NCI-H2171 (cell line): ENCODE measurements around the gene NPDC1.
A peak's percentile ranks its signal among the peaks of the same experiment; 100 is the strongest.

Experiments
- DNase-seq: peaks from one replicate; lab custom pipeline; 2025; lab: John Stamatoyannopoulos, UW

NPDC1 gene

GRCh38 chr9:137046088-137046787 is at the start of gene NPDC1:
Gene NPDC1 (minus strand): TSS chr9:137046177. CDS start chr9:137045989, 188 bp downstream.
- DNase-seq = peak; percentile 86

DNA sequence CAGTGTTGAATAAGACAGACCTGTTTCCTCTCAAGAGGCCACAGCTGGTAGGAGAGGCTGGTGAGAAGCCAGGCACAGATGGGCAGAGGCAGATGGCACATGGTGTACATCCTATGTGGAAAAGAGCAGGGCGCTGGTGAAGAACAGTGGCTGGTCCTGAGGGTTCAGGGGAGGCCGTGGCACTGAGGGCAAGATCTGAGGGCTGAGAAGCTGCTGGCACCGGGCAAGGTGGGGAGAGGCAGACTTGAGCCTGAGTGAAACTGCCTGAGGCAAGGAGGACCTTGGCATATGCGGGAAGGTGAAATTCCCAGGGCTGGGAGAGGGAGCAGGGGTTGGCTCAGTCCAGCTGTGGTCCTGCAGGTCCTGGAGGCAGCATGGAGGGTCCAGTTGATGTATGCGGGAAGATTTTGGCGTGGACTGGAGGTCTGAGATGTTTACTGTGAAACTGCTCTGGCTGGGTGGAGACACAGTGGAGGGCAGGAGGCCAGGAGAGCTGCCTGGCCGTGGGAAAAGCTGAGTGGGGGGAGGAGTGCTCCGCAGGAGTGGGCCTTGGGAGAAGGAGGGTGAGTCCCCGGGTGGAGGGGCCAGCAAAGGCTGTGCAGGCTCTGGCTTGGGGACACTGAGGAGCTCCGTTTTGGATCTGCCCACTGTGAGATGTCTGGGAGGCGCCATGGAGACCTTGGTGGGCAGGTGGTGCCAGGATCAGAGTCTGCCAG is 43.4 kb upstream of the NPDC1 start:
- peak; percentile 81 for DNase-seq

- DNase-seq = peak; percentile 51
These were observed 42.1 kb upstream of the NPDC1 start for GRCh38 chr9:137088121-137088520.

- DNase-seq = no peak
These were observed 41.5 kb upstream of the NPDC1 start for GRCh38 chr9:137087409-137087925.

GRCh38 chr9:137086531-137087408 is 40.8 kb upstream of the NPDC1 start, which contains the start of gene MAN1B1:
Gene MAN1B1 (plus strand): TSS chr9:137086985. CDS start chr9:137087000, 15 bp downstream.
- DNase-seq = peak; percentile 100

DNA sequence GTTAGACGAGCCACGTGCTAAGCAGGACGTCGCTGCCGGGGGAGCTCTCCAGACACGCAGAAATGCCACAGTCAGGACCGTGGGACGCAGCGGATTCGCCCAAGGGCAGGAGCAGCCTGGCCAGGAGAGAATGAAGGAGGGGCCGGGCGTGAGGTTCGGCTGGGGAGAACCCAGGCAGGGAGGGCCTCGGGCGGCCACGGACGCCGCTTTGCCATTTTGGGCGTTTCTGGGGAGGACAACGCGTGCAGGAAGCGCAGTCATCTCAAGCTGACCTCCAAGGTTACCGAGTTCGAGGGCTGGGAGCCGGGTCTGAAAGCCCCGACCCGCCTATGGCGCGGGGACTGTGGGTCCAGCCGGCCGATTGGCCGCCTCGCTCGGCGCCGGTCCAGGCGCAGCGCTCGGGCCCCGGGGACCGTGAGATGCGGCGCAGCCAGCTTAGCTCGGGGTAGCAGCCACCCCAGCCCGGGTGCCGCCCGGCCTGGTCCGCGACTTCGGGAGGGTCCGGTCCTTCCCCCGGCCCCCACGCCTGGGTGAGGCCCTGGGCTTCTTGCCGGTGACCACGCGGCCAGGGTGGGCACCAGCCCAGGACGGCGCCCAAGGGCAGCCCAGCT is 40.0 kb upstream of the NPDC1 start:
- no peak for DNase-seq

DNA sequence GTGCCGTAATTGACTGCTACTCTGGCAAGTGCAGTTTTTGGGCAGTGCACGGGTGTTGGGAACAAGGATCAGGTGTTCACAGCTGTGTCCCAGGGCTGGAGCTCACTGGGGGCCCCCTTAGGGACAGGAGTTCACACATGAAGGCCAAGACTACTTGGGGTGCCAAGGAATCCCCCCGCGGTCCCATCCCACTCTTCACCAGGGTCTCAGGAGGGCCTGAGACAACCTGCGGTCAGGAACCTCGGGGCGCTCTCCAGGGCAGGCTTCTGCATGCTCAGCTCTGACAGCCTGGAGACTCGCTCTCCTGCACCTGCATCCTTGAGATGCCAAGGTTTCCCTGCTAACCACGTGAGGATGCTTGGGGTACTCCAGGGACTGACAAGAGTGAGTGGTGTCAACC is 38.5 kb upstream of the NPDC1 start:
- no peak for DNase-seq

GRCh38 chr9:137083394-137084004 is 37.5 kb upstream of the NPDC1 start:
- DNase-seq = peak; percentile 16

- no peak for DNase-seq
These were observed 36.9 kb upstream of the NPDC1 start for GRCh38 chr9:137082925-137083290.

DNA sequence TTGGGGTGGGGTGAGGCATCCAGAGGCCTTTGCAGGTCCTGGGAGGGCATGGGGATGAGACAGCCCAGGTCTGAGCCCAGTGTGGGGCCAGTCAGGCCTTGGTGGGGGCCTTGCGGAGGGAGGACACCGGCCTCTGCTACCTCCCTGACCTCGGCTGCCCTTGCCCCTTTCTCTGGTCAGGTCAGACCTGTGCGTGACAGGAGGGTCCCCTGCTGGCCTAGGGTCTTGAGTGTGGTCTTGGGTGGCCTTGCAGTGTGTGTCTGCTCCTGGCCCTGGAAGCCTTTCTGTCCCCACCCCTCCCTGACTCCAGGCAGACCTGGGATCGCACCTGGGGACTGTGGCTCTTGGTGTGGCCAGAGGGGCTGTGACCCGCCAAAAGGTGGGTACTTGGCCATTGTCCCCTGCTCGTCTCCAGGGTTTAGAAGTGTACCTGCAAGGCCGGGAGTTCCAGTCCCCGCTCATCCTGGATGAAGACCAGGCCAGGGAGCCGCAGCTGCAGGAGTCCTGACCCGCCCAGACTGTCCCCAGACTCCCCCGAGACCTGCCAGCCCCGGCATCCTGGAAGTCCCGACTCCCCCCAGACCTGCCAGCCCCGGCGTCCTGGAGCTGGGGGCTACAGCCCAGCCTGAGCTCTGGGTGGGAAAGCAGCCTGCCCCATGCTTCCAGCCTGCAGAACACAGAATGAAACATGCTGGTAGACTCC is 36.4 kb upstream of the NPDC1 start:
- DNase-seq = no peak

DNA sequence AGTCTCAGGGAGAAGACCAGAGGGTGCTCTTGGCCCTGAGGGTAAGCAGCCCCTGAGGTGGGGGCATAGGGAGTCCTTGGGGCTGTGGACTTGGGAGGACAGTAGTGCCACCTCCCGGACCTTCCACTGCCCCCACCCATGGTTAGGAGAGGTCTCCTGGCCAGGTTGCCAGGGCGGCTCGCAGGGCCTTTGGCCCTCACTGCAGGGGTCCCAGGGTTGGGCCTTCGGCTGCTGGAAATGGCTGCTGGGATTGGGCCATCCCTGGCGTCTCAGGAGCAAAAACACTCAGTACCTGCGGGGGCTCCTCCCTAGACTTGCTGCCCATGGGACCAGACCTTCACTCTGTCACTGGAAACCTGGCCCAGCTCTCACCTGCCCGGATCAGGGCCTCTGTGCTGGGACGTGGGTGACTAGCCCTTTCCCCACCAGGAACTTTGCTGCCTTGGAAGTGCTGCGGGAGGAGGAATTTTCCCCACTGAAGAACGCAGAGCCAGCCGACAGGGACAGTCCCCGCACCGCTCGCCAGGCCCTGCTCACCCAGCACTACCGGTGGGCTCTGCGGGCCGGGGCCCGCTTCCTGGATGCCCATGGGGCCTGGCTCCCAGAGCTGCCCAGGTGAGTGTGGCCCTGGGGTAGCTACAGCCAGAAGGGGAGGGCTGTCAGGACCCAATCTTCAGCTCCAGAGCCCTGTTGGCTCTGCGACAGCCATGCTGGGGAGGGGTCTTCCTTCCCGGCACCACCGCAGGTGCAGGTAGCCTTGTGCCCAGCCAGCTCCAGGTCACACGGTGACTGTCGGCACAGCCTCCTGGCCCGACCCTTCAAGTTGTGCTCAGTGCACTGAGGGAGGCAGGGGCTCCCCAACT is 34.5 kb upstream of the NPDC1 start:
- DNase-seq = no peak

DNA sequence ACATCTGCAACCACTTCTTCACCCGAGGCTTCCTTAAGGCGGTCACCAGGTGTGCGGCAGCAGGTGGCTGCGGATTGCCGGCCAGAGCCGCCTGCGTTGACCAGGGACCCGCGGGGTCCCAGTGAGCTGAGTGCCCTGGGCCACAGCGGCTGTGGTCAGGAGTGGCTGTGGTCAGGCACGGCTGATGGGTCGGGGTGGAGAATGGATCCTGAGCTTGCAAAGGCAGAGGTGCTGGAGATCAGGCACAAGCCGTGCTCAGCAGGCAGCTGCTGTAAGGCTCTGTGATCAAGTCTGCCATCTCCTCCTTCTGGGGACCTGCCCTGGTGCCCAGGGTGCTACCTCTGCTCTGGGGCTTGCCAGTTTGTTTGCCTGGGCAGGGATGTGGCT is 33.4 kb upstream of the NPDC1 start:
- no peak for DNase-seq

GRCh38 chr9:137078701-137079400 is 32.9 kb upstream of the NPDC1 start:
- no peak for DNase-seq

DNA sequence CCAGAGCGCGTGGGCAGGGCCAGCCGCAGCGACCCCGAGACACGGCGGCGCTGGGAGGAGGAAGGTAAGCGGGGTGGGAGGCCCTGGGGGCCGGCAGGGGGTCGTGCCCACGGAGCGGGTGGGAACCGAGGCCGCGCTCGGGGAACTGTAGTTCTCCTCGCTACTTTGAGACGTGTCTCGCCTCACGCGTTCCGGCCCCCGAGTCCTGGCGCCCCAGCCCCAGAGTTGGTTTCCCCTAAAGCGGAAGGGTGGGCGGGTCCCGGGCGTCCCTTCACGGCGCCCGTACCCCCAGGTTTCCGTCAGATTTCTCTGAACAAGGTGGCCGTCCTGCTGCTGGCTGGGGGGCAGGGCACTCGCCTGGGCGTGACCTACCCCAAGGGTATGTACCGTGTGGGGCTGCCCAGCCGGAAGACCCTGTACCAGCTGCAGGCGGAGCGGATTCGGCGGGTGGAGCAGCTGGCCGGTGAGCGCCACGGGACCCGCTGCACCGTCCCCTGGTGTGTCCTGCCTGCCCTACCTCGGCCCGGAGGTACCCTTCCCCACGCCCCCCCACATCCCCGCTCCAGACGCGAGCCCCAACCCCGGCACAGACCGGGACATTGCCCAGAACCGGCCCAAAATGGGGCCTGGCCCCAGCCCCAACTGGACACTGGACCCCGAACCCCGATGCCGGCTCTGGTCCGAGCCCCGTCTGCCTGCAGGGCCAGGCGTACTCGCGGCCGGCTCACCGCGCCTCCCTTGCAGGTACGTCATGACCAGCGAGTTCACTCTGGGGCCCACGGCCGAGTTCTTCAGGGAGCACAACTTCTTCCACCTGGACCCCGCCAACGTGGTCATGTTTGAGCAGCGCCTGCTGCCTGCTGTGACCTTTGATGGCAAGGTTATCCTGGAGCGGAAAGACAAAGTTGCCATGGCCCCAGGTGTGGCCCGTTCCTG is 32.0 kb upstream of the NPDC1 start:
- no peak for DNase-seq

DNA sequence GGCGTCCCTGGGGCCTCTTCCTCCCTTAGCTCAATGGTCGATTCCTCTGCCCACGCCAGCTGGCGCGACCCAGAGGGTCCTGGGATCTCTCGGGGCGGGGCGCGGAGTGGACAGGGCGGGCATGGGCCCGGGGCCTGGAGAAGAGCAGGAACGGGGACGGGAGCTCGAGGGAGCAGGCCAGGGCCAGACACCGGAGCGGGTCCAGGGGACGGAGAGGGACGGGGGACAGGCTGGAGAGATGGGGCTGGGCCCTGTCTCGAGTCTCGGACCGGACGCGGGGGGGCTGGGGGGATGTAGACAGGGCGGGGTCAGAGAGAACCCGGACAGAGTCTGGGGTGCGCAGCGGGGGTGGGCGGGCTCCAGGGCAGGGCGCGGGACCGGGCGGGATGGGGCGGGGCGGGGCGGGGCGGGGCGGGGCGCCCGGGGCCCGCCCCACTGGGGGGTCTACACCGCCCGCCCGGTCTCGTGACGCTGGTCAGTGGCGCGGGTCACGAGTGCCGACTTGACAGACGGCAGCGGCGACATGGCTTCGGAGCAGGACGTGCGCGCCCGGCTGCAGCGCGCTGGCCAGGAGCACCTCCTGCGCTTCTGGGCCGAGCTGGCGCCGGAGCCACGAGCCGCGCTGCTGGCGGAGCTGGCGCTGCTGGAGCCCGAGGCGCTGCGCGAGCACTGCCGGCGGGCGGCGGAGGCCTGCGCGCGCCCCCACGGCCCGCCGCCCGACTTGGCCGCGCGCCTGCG is 31.2 kb upstream of the NPDC1 start, which contains the start of gene UAP1L1:
Gene UAP1L1, plus strand, starts transcription at position 508 of the 738 bp plus-strand sequence. Its CDS starts 16 bp downstream, at position 524.
- DNase-seq = peak; percentile 38

DNA sequence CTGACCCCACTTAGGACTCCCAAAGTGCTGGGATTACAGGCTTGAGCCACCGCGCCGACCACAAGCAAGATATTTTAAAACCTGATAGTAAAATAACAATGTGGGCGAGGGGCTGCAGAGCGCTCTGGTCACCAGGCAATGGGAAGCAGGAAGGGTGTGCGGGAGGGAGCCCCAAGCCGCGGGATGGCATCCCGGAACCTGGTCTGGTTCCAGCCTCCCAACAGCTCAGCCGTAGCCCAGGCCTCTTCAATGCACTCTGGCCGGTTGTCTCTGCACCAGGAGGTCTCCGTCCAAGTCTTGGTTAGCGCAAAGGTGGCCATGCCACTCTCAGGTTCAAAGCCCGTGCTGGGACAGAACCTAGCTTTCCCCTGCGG is 30.6 kb upstream of the NPDC1 start:
- DNase-seq = no peak

GRCh38 chr9:137075275-137075775 is 29.3 kb upstream of the NPDC1 start:
- DNase-seq = no peak
